ENCODE results near the gene SOHLH1.

DNA sequence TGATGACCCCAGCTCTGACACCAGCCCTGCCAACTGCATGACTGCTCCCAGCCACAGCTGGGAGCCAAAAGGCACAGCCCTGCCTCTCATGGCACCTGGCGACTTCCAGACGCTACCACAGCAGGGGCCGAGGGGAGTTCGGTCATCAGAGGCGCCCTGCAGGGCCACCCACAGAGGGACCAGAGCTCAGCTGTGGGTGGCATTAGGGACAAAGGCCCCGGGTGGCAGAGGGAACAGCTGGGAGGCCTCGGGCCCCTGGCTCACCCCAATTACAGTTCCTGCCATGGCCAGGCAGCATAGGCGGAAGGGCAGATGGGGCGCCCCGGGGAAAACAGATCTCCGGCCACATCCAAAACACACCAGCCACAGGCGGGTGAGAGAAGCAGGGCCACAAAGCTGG, 3.6 kb downstream of the SOHLH1 start:
- TF ChIP-seq, protein P1, sequence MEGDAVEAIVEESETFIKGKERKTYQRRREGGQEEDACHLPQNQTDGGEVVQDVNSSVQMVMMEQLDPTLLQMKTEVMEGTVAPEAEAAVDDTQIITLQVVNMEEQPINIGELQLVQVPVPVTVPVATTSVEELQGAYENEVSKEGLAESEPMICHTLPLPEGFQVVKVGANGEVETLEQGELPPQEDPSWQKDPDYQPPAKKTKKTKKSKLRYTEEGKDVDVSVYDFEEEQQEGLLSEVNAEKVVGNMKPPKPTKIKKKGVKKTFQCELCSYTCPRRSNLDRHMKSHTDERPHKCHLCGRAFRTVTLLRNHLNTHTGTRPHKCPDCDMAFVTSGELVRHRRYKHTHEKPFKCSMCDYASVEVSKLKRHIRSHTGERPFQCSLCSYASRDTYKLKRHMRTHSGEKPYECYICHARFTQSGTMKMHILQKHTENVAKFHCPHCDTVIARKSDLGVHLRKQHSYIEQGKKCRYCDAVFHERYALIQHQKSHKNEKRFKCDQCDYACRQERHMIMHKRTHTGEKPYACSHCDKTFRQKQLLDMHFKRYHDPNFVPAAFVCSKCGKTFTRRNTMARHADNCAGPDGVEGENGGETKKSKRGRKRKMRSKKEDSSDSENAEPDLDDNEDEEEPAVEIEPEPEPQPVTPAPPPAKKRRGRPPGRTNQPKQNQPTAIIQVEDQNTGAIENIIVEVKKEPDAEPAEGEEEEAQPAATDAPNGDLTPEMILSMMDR (IDR thresholded peaks at IDR 0.05): no peak
- TF ChIP-seq POLR2A (IDR thresholded peaks at IDR 0.05): no peak
